Measurements from ENCODE around the gene FOXJ1. TPM values are rescaled to one million over a fixed set of nuclear protein-coding genes. Genes with fewer than 3 reads are reported as not detected.

FOXJ1 gene
- total RNA-seq, 1 donor from 2014 or later = 2.1 TPM

DNA sequence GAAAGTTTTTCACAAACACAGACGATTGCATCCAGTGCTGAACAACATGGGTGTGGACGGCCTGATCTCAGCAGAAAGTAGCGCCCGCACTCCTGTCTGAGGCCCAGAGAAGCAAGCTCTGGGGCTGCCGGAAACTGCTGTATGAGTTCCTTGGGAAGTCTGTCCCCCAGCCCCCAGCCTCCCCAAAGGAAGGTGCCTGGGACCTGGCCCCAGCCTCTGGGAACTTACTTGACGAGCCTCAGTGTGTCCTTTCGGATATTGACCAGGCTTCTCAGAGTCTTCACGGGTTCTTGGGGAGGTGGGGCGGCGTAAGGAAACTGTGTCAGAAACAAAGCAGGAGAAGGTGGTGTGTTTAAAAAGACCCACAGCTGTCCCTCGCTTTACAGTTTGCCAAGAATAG lies 32.4 kb upstream of the FOXJ1 start:
- Mint-ChIP-seq H3K27ac (no peak overlapping the region), H3K27me3 (ENCODE audit: low read depth) (no peaks in the 10 kb centered on the region), H3K36me3 (no peaks in the 10 kb centered on the region), H3K4me1 (peaks cover 16% of the 10 kb centered on the region), H3K9me3 (no peaks in the 10 kb centered on the region), H3K4me3 (no peak overlapping the region)
- DNase-seq (ENCODE audit: low spot score in 2 of 2, unreplicated experiment in 2 of 2) = no peak
- TF ChIP-seq, protein P1, sequence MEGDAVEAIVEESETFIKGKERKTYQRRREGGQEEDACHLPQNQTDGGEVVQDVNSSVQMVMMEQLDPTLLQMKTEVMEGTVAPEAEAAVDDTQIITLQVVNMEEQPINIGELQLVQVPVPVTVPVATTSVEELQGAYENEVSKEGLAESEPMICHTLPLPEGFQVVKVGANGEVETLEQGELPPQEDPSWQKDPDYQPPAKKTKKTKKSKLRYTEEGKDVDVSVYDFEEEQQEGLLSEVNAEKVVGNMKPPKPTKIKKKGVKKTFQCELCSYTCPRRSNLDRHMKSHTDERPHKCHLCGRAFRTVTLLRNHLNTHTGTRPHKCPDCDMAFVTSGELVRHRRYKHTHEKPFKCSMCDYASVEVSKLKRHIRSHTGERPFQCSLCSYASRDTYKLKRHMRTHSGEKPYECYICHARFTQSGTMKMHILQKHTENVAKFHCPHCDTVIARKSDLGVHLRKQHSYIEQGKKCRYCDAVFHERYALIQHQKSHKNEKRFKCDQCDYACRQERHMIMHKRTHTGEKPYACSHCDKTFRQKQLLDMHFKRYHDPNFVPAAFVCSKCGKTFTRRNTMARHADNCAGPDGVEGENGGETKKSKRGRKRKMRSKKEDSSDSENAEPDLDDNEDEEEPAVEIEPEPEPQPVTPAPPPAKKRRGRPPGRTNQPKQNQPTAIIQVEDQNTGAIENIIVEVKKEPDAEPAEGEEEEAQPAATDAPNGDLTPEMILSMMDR (IDR thresholded peaks at IDR 0.05; ENCODE audit: unreplicated experiment) = no peak

DNA sequence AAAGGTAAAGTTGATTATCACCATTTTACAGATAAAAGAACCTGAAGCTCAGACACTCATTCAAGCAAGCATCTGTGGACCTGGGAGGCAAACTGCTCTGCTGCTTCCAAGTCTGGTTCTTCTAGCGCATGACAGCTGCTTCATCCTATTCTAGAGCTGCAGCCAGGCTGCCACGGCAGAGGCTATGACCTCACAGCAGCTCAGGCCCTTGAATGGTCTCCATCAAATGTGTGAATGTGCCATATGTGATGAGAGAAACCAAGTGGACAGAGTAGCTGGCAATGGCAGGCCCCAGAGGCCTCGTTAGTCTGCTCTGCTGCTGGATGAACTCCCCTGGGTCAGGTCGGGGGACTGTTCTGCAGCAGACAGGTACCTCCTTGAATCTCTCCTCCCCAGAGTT lies 30.7 kb upstream of the FOXJ1 start:
- no peaks in the 10 kb centered on the region for H3K36me3 Mint-ChIP-seq

DNA sequence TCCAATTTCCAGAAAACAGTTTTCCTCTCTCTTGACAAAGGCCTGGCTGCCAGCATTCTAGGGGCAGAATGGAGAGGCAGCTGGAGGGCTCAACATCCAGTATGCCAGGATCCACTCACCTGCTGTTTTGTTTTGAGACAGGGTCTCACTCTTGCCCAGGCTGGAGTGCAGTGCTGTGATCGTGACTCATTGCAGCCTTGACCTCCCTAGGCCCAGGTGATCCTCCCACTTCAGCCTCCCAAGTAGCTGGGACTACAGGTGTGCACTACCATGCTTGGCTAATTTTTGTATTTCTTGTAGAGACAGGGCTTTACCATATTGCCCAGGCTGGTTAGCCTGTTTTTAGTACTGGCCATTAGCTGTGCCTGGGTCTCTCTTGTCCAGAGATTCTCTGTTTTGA lies 29.1 kb upstream of the FOXJ1 start:
- peaks cover 8% of the 10 kb centered on the region for H3K4me1 Mint-ChIP-seq
- no peak overlapping the region for H3K27ac Mint-ChIP-seq
- DNase-seq (ENCODE audit: low spot score in 2 of 2, unreplicated experiment in 2 of 2) = no peak
- no peak overlapping the region for H3K4me3 Mint-ChIP-seq
- TF ChIP-seq, protein P1 (IDR thresholded peaks at IDR 0.05; ENCODE audit: unreplicated experiment) = no peak
- no peaks in the 10 kb centered on the region for H3K9me3 Mint-ChIP-seq
- no peaks in the 10 kb centered on the region for H3K27me3 Mint-ChIP-seq (ENCODE audit: low read depth)
- no peaks in the 10 kb centered on the region for H3K36me3 Mint-ChIP-seq

More for the DNA sequence above, 30.7 kb upstream of the FOXJ1 start:
- TF ChIP-seq, protein P1 (IDR thresholded peaks at IDR 0.05; ENCODE audit: unreplicated experiment) = no peak
- DNase-seq (ENCODE audit: low spot score in 2 of 2, unreplicated experiment in 2 of 2) = no peak
- Mint-ChIP-seq H3K27me3 (ENCODE audit: low read depth) (no peaks in the 10 kb centered on the region), H3K4me3 (no peak overlapping the region), H3K9me3 (no peaks in the 10 kb centered on the region), H3K4me1 (peaks cover 16% of the 10 kb centered on the region), H3K27ac (no peak overlapping the region)

DNA sequence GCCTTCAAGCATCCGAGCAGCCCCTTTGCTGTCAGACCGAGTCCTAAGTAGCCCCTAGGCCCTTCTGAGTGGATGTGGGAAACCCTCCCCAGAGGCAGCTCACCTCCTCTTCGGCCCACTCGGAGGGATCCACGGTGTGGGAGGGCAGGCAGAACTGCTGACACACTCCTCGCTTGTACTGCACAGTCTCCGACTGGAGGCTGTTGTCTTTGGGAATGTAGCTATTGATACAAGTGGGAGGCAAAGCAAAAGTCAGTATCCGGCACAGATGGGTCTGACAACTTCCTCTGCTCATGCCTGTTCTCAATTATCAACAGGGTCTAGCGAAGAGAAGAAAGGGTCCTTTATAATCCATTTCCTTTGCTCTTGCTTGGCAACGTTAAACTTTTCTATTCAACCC lies 25.9 kb upstream of the FOXJ1 start:
- Mint-ChIP-seq H3K4me1 (peaks cover 11% of the 10 kb centered on the region), H3K9me3 (no peaks in the 10 kb centered on the region), H3K4me3 (no peak overlapping the region), H3K27me3 (ENCODE audit: low read depth) (no peaks in the 10 kb centered on the region), H3K36me3 (no peaks in the 10 kb centered on the region), H3K27ac (no peak overlapping the region)
- TF ChIP-seq, protein P1 (IDR thresholded peaks at IDR 0.05; ENCODE audit: unreplicated experiment) = no peak
- no peak for DNase-seq (ENCODE audit: low spot score in 2 of 2, unreplicated experiment in 2 of 2)

DNA sequence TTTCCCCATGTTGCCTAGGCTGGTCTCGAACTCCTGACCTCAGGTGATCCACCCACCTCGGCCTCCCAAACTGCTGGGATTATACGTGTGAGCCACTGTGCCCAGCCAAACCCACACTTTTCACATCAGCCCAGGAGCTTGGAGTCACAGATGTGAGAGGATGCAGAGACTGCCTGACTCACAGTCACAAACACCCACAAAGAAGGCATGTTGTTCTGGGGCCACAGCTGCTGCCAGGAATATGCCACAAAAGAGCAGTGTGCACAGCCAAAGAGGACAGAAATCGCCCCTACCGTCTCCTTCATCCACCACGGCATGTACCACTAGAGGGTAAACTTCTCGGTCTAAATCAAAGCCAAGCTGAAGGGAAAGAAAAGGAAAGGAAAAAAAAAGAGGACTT lies 25.1 kb upstream of the FOXJ1 start:
- no peaks in the 10 kb centered on the region for H3K36me3 Mint-ChIP-seq
- TF ChIP-seq, protein P1 (IDR thresholded peaks at IDR 0.05; ENCODE audit: unreplicated experiment) = no peak
- no peaks in the 10 kb centered on the region for H3K9me3 Mint-ChIP-seq
- no peak for DNase-seq (ENCODE audit: low spot score in 2 of 2, unreplicated experiment in 2 of 2)
- no peak overlapping the region for H3K27ac Mint-ChIP-seq
- no peak overlapping the region for H3K4me3 Mint-ChIP-seq
- H3K4me1 Mint-ChIP-seq = peaks cover 17% of the 10 kb centered on the region
- H3K27me3 Mint-ChIP-seq (ENCODE audit: low read depth) = no peaks in the 10 kb centered on the region

DNA sequence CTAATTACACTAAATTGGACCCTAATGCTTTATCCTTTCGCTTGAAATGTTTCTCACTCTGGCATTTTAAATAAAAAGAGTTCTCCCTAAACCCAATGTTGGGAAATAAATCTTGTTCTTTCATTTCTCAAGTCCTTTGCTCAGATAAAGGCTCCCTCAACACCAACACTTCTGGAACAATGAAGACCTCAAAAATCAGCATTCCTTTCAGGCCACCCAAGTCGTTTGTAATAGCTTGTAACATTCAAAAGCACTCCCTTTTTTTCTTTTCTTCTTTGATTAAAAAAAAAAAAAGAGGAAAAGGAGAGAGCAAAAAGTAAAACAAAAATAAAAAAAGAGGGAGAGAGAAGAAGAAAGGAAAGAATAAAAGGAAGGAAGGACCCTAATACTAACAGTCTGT lies 23.3 kb upstream of the FOXJ1 start:
- Mint-ChIP-seq H3K9me3 (no peaks in the 10 kb centered on the region), H3K27me3 (ENCODE audit: low read depth) (no peaks in the 10 kb centered on the region), H3K4me1 (peaks cover 17% of the 10 kb centered on the region), H3K4me3 (no peak overlapping the region), H3K27ac (peak overlapping the region; percentile 83), H3K36me3 (no peaks in the 10 kb centered on the region)
- TF ChIP-seq, protein P1 (IDR thresholded peaks at IDR 0.05; ENCODE audit: unreplicated experiment) = no peak
- no peak for DNase-seq (ENCODE audit: low spot score in 2 of 2, unreplicated experiment in 2 of 2)

Measured in mesothelial cell of epicardium (in vitro differentiated cells).